Measurements from ENCODE around the gene TLR9.

The TLR9 gene

GRCh38 chr3:52230889-52231499, 5.5 kb upstream of the TLR9 start:
- TF ChIP-seq, protein P1, sequence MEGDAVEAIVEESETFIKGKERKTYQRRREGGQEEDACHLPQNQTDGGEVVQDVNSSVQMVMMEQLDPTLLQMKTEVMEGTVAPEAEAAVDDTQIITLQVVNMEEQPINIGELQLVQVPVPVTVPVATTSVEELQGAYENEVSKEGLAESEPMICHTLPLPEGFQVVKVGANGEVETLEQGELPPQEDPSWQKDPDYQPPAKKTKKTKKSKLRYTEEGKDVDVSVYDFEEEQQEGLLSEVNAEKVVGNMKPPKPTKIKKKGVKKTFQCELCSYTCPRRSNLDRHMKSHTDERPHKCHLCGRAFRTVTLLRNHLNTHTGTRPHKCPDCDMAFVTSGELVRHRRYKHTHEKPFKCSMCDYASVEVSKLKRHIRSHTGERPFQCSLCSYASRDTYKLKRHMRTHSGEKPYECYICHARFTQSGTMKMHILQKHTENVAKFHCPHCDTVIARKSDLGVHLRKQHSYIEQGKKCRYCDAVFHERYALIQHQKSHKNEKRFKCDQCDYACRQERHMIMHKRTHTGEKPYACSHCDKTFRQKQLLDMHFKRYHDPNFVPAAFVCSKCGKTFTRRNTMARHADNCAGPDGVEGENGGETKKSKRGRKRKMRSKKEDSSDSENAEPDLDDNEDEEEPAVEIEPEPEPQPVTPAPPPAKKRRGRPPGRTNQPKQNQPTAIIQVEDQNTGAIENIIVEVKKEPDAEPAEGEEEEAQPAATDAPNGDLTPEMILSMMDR (IDR thresholded peaks at IDR 0.05; ENCODE audit: low read length, missing control alignments), result no peak
- H3K4me3 ChIP-seq (replicated peaks; ENCODE audit: low read depth, low read length), result no peak overlapping the region
- no peak for DNase-seq (ENCODE audit: low read depth)

- H3K4me3 ChIP-seq (replicated peaks; ENCODE audit: low read depth, low read length), result no peak overlapping the region
- no peak for DNase-seq (ENCODE audit: low read depth)
- TF ChIP-seq, protein P1 (IDR thresholded peaks at IDR 0.05; ENCODE audit: low read length, missing control alignments), result no peak
Observed at GRCh38 chr3:52230461-52230860, 5.0 kb upstream of the TLR9 start.

- H3K4me3 ChIP-seq (replicated peaks; ENCODE audit: low read depth, low read length), result no peak overlapping the region
- TF ChIP-seq, protein P1 (IDR thresholded peaks at IDR 0.05; ENCODE audit: low read length, missing control alignments), result no peak
- DNase-seq (ENCODE audit: low read depth), result no peak
Observed at GRCh38 chr3:52229656-52230055, 4.2 kb upstream of the TLR9 start.

DNA sequence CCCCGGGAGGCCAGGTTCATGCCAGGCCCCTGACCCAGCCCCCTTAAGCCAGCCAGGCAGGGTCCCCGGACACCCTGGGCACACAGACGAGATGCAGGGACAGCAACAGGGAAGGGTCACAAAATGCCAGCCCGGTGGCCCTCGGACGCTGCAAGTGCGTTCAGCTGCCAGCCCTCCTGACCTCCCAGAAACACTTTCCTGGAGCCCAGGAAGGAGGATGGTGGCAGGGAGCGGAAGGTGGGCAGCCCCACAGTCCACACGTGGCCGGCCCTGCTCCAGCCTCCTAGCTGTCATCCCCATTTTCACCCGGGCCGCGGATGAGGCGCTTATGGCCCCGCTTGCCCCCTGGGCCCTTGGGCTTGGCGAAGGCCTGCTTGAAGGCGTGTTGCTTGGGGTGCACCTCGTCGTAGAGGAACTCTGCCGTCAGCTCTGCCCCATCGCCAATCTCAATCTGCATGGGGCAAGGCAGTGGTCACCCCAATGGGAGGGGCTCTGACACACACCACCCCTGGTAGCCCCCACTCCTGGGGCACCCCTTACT, 3.4 kb upstream of the TLR9 start:
- DNase-seq (ENCODE audit: low read depth), result no peak
- H3K4me3 ChIP-seq (replicated peaks; ENCODE audit: low read depth, low read length), result no peak overlapping the region
- TF ChIP-seq, protein P1 (IDR thresholded peaks at IDR 0.05; ENCODE audit: low read length, missing control alignments), result no peak

DNA sequence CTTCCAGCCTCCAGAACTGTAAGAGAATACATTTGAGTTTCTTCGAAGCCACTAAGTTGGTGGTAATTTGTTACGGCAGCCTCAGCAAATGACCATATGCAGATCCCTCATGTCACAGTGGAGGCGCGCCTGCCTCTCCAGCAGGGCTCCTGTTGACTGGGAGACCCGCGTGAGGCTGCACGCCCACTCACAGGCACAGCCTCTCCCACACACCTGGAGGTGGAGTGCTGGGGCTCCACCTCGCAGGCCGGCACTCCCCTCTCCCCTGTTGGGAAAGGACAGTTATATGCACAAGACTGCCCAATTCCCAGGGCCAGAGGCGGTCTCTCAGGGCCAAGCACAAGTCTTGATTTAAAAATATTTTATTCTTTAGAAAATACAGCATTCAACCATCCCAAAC, 2.8 kb upstream of the TLR9 start:
- no peak overlapping the region for H3K4me3 ChIP-seq (replicated peaks; ENCODE audit: low read depth, low read length)
- TF ChIP-seq, protein P1 (IDR thresholded peaks at IDR 0.05; ENCODE audit: low read length, missing control alignments), result no peak
- DNase-seq (ENCODE audit: low read depth), result no peak

- DNase-seq (ENCODE audit: low read depth), result no peak
- TF ChIP-seq, protein P1 (IDR thresholded peaks at IDR 0.05; ENCODE audit: low read length, missing control alignments), result no peak
- H3K4me3 ChIP-seq (replicated peaks; ENCODE audit: low read depth, low read length), result no peak overlapping the region
Observed at GRCh38 chr3:52227766-52228165, 2.3 kb upstream of the TLR9 start.

DNA sequence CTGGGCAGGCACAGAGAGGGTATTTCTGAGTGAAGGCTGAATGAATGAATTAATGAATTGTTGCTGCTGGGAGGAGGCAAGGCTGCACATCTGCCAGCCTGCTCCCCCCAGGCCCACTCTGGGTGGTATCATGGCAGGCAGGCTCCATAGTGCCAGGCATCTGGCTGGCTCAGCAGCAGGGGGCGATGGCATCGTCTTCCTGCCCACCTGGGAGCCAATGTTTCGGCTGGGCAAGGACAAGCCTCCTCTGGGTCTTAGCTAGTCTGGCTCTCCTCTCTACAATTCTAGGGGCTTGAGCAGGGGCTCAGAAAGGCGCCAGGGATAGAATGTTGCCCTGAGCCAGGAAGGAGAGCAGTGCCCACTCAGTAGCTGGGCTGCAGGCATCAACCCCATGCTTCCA, 1.7 kb upstream of the TLR9 start:
- DNase-seq (ENCODE audit: low read depth), result no peak
- TF ChIP-seq, protein P1 (IDR thresholded peaks at IDR 0.05; ENCODE audit: low read length, missing control alignments), result no peak
- no peak overlapping the region for H3K4me3 ChIP-seq (replicated peaks; ENCODE audit: low read depth, low read length)
